ENCODE results near the gene CYP3A4.

GRCh38 chr7:99762680-99763327 is 21.2 kb downstream of the CYP3A4 start:
- no peak for TF ChIP-seq CTCF (conservative IDR thresholded peaks at IDR 0.05 in 1 of 2, IDR thresholded peaks at IDR 0.05 in 1 of 2; ENCODE audit: extremely low read depth in 1 of 2, insufficient read depth in 1 of 2, low read depth in 1 of 2, low read length in 2 of 2)
- no peak for TF ChIP-seq EZH2 (IDR thresholded peaks at IDR 0.05; ENCODE audit: borderline replicate concordance, low read length)
